GM12892 (cell line): ENCODE measurements around the gene LETM1.

Experiments used
- POLR2A ChIP-seq: IDR thresholded peaks from 2 replicates; pipeline ENCODE4 v1.6.1; 2011; ENCODE audit warnings: low read depth, low read length, control low read depth
- POLR2AphosphoS5 ChIP-seq: IDR thresholded peaks from 2 replicates; pipeline ENCODE4 v1.6.1; 2011; ENCODE audit warnings: low read depth, low read length, control low read depth

DNA sequence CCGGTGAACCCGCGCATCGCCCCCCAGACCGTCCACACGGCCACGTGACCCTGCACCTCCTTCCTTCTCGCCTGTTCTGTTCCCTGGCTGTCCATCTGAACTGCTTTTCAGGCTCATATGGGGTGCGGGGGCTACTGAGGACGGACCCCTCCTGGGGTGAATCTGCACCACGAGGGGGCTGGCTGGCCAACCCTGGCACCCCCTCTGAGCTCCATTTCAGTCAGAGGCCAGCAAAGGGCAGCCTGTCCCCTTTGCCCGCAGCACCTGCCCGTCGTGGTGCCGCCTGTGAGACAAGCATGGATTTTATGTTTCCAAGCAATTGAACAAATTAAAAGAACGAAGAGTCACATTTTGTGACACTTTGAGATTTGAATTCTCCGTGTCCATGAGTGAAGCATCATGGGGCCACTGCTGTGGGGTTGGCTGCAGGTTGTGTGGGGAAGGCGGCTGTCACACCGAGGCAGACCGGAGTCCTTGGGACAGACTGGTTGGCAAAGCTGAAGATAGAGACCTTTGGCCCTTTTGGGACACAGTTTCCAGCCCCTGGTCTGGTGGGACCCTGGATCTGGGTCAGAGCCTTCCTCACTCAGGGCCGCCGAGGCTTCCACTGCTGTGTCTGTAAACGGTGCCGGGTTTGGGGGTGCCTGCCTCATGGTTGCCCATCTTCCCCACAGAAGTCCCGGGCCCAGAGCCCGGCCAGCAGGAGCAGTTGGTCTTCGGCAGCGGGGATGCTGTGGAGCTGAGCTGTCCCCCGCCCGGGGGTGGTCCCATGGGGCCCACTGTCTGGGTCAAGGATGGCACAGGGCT is 57.2 kb downstream of the LETM1 start:
- TF ChIP-seq POLR2A: no peak
- no peak for TF ChIP-seq POLR2AphosphoS5
